BE2C (cell line): Measurements from ENCODE around the gene HTR3E. TPM values are rescaled to one million over a fixed set of nuclear protein-coding genes. Genes with fewer than 3 reads are reported as not detected.

Source experiments
- DNase-seq: peaks from one replicate; pipeline ENCODE4 v3.0.0-alpha.2; 2020
- H3K27me3 ChIP-seq: fragments of 250-450 bp; sonication (Bioruptor Pico); 2 replicates; pipeline ENCODE4 v1.5.1; 2020; ENCODE audit warnings: mild to moderate bottlenecking
- H3K36me3 ChIP-seq: fragments of 250-450 bp; sonication (Bioruptor Pico); 2 replicates; pipeline ENCODE4 v1.5.1; 2020; ENCODE audit warnings: mild to moderate bottlenecking
- H3K4me1 ChIP-seq: fragments of 250-450 bp; sonication (Bioruptor Pico); 2 replicates; pipeline ENCODE4 v1.5.1; 2020
- H3K4me3 ChIP-seq: 2 replicates; pipeline ENCODE4 v1.5.1; 2011; ENCODE audit warnings: low read depth, low read length
- H3K9me3 ChIP-seq: fragments of 250-450 bp; sonication (Bioruptor Pico); 2 replicates; pipeline ENCODE4 v1.5.1; 2020
- polyA plus RNA-seq: library from polyadenylated mRNA; unstranded; fragments of >200 nt; gene quantifications from one replicate; pipeline ENCODE4 v1.2.1, GENCODE V29; 2012; ENCODE audit warnings: low read depth, missing spikeins; ENCODE audit not compliant: insufficient read length, insufficient read depth
- TF ChIP-seq, protein P1 (sequence below): IDR thresholded peaks from 2 replicates; pipeline ENCODE4 v1.5.1; 2012; ENCODE audit warnings: mild to moderate bottlenecking, low read depth, low read length

Gene HTR3E
- not detected for polyA plus RNA-seq

DNA sequence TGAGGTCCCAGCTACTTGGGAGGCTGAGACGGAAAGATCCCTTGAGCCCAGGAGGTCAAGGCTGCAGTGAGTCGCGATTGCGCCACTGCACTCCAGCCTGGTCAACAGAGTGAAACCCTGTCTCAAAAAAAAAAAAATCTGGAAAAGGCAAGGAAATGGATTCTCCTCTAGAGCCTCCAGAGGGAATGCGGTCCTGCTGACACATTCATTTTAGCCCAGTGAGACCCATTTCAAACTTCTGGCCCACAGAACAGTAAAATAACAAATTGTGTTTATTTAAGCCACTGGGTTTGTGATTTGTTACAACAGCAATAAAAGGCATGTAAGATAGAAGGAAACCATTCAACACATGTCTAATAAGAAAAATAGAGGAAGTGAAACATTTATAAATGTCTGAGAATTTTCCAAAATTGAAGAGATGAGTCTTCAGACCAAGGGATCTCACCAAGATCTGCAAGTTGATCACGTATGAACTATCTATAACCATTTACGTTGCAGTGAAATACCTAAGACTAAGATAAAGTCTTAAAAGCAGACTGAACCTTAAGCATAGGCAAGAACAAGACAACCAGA, at the start of gene HTR3E:
TSS of gene HTR3E (plus strand) at position 254 of the 573 bp plus-strand sequence. CDS start 466 bp downstream, outside the sequence.
- Histone ChIP-seq H3K27me3 (peaks cover 2% of the 10 kb centered on the region), H3K9me3 (no peaks in the 10 kb centered on the region; the same call in 1 of the 2 replicates), H3K36me3 (no peaks in the 10 kb centered on the region), H3K4me3 (no peak within 1 kb of the TSS), H3K4me1 (no peaks in the 10 kb centered on the region)
- DNase-seq, result no peak
- TF ChIP-seq, protein P1, sequence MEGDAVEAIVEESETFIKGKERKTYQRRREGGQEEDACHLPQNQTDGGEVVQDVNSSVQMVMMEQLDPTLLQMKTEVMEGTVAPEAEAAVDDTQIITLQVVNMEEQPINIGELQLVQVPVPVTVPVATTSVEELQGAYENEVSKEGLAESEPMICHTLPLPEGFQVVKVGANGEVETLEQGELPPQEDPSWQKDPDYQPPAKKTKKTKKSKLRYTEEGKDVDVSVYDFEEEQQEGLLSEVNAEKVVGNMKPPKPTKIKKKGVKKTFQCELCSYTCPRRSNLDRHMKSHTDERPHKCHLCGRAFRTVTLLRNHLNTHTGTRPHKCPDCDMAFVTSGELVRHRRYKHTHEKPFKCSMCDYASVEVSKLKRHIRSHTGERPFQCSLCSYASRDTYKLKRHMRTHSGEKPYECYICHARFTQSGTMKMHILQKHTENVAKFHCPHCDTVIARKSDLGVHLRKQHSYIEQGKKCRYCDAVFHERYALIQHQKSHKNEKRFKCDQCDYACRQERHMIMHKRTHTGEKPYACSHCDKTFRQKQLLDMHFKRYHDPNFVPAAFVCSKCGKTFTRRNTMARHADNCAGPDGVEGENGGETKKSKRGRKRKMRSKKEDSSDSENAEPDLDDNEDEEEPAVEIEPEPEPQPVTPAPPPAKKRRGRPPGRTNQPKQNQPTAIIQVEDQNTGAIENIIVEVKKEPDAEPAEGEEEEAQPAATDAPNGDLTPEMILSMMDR, result no peak

DNA sequence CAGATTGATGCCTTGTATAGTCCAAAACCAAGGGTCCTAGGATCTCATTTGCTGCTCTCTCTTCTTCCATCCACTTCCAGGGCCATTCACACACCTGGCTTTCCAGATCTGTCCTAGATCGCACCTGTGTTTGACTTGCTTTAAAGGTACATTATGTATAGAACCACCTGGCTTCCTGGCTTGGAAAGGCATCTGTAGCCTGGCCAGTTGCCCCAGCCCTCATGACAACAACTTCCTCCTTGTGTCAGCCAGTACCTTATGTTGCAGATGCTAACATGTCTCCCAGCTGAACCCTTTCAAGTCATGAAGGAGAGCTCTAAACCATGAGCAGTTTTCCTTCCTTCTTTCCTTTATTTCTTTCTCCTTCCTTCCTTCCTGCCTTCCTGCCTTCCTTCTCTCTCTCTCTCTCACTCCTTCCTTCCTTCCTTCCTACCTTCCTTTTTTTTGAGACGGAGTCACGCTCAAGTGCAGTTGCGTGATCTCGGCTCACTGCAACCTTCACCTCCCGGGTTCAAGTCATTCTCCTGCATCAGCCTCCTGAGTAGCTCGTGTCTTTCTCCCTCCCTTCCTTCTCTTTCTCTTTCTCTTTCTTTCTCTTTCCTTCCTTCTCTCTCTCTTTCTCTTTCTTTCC, 46.5 kb upstream of the HTR3E start:
- DNase-seq, result no peak
- no peak overlapping the region for H3K4me3 ChIP-seq
- no peaks in the 10 kb centered on the region for H3K27me3 ChIP-seq
- TF ChIP-seq, protein P1, result no peak
- no peaks in the 10 kb centered on the region for H3K36me3 ChIP-seq
- H3K4me1 ChIP-seq, result no peaks in the 10 kb centered on the region
- no peaks in the 10 kb centered on the region for H3K9me3 ChIP-seq

DNA sequence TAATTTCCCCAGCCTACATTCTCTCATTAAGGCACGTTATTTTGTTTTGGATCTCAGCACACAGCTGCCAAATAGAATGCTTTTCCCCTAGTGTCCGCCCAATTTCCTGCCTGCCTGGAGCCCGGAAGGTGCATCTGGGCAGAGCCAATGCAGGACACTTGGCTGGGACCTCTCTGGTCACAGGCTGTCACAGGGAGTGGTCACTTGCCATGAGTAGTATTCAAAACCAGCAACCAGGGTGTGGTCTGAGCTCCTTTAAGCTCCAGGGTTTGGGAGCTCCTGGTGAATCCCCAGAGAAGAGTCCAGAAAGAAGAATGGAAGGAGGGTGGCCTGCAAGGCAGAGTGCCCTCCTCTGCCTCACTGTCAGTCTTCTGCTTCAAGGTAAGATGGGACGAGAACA, 44.1 kb upstream of the HTR3E start, which contains the start of gene HTR3C:
TSS of gene HTR3C (plus strand) at position 281 of the 400 bp plus-strand sequence. CDS start at position 315, 34 bp downstream.
- H3K36me3 ChIP-seq, result no peaks in the 10 kb centered on the region
- TF ChIP-seq, protein P1, result no peak
- no peaks in the 10 kb centered on the region for H3K4me1 ChIP-seq
- DNase-seq, result no peak
- H3K27me3 ChIP-seq, result 0 out of 2 replicates have a peak, but pooled peaks cover 4% of the 10 kb centered on the region
- H3K9me3 ChIP-seq, result no peaks in the 10 kb centered on the region
- H3K4me3 ChIP-seq, result no peak within 1 kb of the TSS

DNA sequence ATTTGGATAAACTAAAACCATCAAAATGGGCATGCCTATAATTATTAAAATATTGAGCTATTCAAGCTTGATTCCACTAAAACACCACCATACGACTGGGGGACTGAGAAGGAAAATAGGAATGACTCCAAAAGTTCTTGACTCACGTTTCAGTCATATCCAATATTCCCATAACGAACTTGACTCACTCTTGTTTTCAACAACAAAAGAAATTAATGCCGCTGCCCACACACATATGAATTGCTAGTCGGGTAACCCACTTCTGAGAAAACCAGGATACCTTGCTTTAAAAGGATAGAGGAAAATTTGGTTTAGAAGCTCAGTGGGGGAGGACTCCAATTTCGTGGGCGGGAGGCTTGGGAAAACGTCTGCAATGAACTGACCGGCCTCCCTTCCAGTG, 38.8 kb upstream of the HTR3E start:
- H3K9me3 ChIP-seq, result no peaks in the 10 kb centered on the region
- H3K27me3 ChIP-seq, result 0 out of 2 replicates have a peak, but pooled peaks cover 4% of the 10 kb centered on the region
- TF ChIP-seq, protein P1, result no peak
- no peak overlapping the region for H3K4me3 ChIP-seq
- no peaks in the 10 kb centered on the region for H3K36me3 ChIP-seq
- no peak for DNase-seq
- H3K4me1 ChIP-seq, result no peaks in the 10 kb centered on the region

- H3K36me3 ChIP-seq, result no peaks in the 10 kb centered on the region
- TF ChIP-seq, protein P1, result no peak
- H3K27me3 ChIP-seq, result 0 out of 2 replicates have a peak, but pooled peaks cover 4% of the 10 kb centered on the region
- H3K9me3 ChIP-seq, result no peaks in the 10 kb centered on the region
- no peak for DNase-seq
- H3K4me3 ChIP-seq, result no peak overlapping the region
- H3K4me1 ChIP-seq, result no peaks in the 10 kb centered on the region
Measured at GRCh38 chr3:184059424-184059823, 37.4 kb upstream of the HTR3E start.

DNA sequence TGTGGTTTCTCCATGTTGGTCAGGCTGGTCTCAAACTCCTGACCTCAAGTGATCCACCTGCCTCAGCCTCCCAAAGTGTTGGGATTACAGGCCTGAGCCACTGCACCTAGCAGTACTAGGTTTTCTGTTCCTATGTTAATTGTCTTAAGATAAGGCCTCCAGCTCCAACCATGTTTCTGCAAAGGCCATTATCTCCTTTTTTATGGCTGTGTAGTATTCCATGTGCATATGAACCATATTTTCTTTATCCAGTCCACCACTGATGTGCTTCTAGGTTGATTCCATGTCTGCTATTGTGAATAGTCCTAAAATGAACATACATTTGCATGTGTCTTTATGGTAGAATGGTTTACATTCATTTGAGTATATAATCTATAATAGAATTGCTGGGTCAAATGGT, 34.2 kb upstream of the HTR3E start:
- Histone ChIP-seq H3K36me3 (no peaks in the 10 kb centered on the region), H3K4me3 (no peak overlapping the region), H3K27me3 (no peaks in the 10 kb centered on the region), H3K9me3 (no peaks in the 10 kb centered on the region), H3K4me1 (no peaks in the 10 kb centered on the region)
- TF ChIP-seq, protein P1, result no peak
- no peak for DNase-seq
